GM12874 (cell line): Measurements from ENCODE around the gene TSC22D1.

ENCODE experiments used
- CTCF ChIP-seq: IDR thresholded peaks from 2 replicates; pipeline ENCODE4 v1.5.1; 2011; ENCODE audit warnings: low read depth, mild to moderate bottlenecking, control low read depth, low read length, moderate library complexity; ENCODE audit not compliant: insufficient read depth

Gene TSC22D1

GRCh38 chr13:44421853-44422525 lies 154.1 kb downstream of the TSC22D1 start:
- no peak for TF ChIP-seq CTCF

- no peak for TF ChIP-seq CTCF
These were observed 155.5 kb downstream of the TSC22D1 start for GRCh38 chr13:44420376-44421220.

GRCh38 chr13:44417876-44418275 lies 158.3 kb downstream of the TSC22D1 start:
- TF ChIP-seq CTCF: no peak

- TF ChIP-seq CTCF: no peak
These were observed 158.7 kb downstream of the TSC22D1 start for GRCh38 chr13:44417446-44417845.

- no peak for TF ChIP-seq CTCF
These were observed 159.4 kb downstream of the TSC22D1 start for GRCh38 chr13:44416744-44417143.

- TF ChIP-seq CTCF: no peak
These were observed 159.8 kb downstream of the TSC22D1 start for GRCh38 chr13:44416301-44416700.

- no peak for TF ChIP-seq CTCF
These were observed 160.3 kb downstream of the TSC22D1 start for GRCh38 chr13:44415815-44416214.
